K562 (cell line): ENCODE data around the gene VPS13D. TPM values are rescaled to one million over a fixed set of nuclear protein-coding genes. Genes with fewer than 3 reads are reported as not detected.
A peak's percentile ranks its signal among the peaks of the same experiment; 100 is the strongest.

Experiments
- ATAC-seq: fragments of 200-7000 bp; cut with Tn5 transposase; 3 replicates; pipeline ENCODE4 v1.9.1; 2020; ENCODE audit warnings: moderate library complexity
- BruUV-seq: library from RNA; stranded (reverse); fragments of 400-500 nt; replicated peaks from 2 replicates; lab custom pipeline; 2021; lab: Mats Ljungman, UMichigan
- CTCF ChIA-PET: fragments of 300-600 bp; formaldehyde crosslinking; extraction: SDS; loops from one replicate; lab custom pipeline; 2021; ENCODE audit warnings: low intra/inter-chr PET ratio; lab: Yijun Ruan, JAX
- POLR2A ChIA-PET: fragments of 300-600, 350-650 bp; sonication (Branson Sonifier 250); formaldehyde crosslinking; extraction: SDS; loops from one replicate; lab custom pipeline; 2021; ENCODE audit warnings: antibody characterized with exemption, inconsistent platforms; lab: Yijun Ruan, JAX
- DNase-seq, 4 experiments: peaks; one replicate each; pipeline versions ENCODE4 v3.0.0 to v3.0.0-alpha.2; 2011 to 2018; ENCODE audit warnings: low spot score in 3 of 4, mixed read lengths in 3 of 4; ENCODE audit errors: extremely low read depth in 1 of 4
- FAIRE-seq: peaks from 2 replicates; lab custom pipeline; 2011; peaks lifted over from hg19 to GRCh38; lab: Jason Lieb, UNC
- H2AFZ ChIP-seq: 2 replicates; pipeline ENCODE4 v1.6.0; 2011; ENCODE audit warnings: low read depth, low read length, control low read depth, inconsistent platforms
- H3K27ac ChIP-seq: fragments of 200-600 bp; 3 replicates; pipeline ENCODE4 v1.8.0; 2011; ENCODE audit warnings: low read depth, mild to moderate bottlenecking, control low read depth, inconsistent platforms, low read length, moderate library complexity, mixed read lengths; ENCODE audit errors: extremely low read depth
- H3K27me3 ChIP-seq, 2 experiments: fragments of 300-600 bp in 1 of 2; 2 replicates in 1 of 2; 3 replicates in 1 of 2; pipeline versions ENCODE4 v1.6.0 to v1.8.0; 2011; ENCODE audit warnings: inconsistent platforms in 2 of 2, low read length in 2 of 2, mild to moderate bottlenecking in 1 of 2, mixed read lengths in 1 of 2, moderate library complexity in 1 of 2; ENCODE audit not compliant: control insufficient read depth in 2 of 2, insufficient read depth in 2 of 2
- H3K36me3 ChIP-seq: fragments of 300-600 bp; 3 replicates; pipeline ENCODE4 v1.8.0; 2011; ENCODE audit warnings: mild to moderate bottlenecking, low read length, inconsistent platforms; ENCODE audit not compliant: control insufficient read depth, insufficient read depth
- H3K4me1 ChIP-seq, 2 experiments: fragments of 200-600 bp in 1 of 2; replicated peaks in 1 of 2; 2 replicates in 1 of 2; 3 replicates in 1 of 2; pipeline versions ENCODE4 v1.5.1 to v1.8.0; 2011; ENCODE audit warnings: inconsistent platforms in 2 of 2, low read length in 2 of 2, mild to moderate bottlenecking in 1 of 2, mixed read lengths in 1 of 2, moderate library complexity in 1 of 2; ENCODE audit not compliant: control insufficient read depth in 2 of 2, insufficient read depth in 2 of 2
- H3K4me2 ChIP-seq: 2 replicates; pipeline ENCODE4 v1.6.1; 2011; ENCODE audit warnings: low read length, control low read depth, inconsistent platforms, mixed read lengths; ENCODE audit not compliant: insufficient read depth
- H3K4me3 ChIP-seq: fragments of 200-600 bp; sonication (generic), shearing (Covaris generic); 2 replicates; pipeline ENCODE4 v1.5.1; 2016; ENCODE audit warnings: control low read depth, inconsistent platforms
- H3K79me2 ChIP-seq: fragments of 200-600 bp; 3 replicates; pipeline ENCODE4 v1.8.0; 2011; ENCODE audit warnings: low read length, inconsistent platforms; ENCODE audit not compliant: control insufficient read depth, insufficient read depth
- H3K9ac ChIP-seq, 2 experiments: 2 replicates each; pipeline versions ENCODE4 v1.6.0 to v1.6.1; 2011; ENCODE audit warnings: low read depth in 2 of 2, low read length in 2 of 2, control low read depth in 1 of 2, inconsistent platforms in 1 of 2, mild to moderate bottlenecking in 1 of 2, mixed read lengths in 1 of 2; ENCODE audit not compliant: insufficient read depth in 1 of 2
- H3K9me1 ChIP-seq: one replicate; pipeline ENCODE4 v1.6.0; 2011; ENCODE audit warnings: inconsistent platforms, mild to moderate bottlenecking, low read length, moderate library complexity; ENCODE audit not compliant: control insufficient read depth, insufficient read depth
- H3K9me3 ChIP-seq: replicated peaks from 2 replicates; pipeline ENCODE4 v1.5.1; 2011; ENCODE audit warnings: low read depth, low read length, inconsistent platforms; ENCODE audit not compliant: control insufficient read depth, insufficient read depth
- H4K20me1 ChIP-seq: replicated peaks from 2 replicates; pipeline ENCODE4 v1.6.1; 2011; ENCODE audit warnings: low read length, inconsistent platforms, mixed read lengths; ENCODE audit not compliant: control insufficient read depth, insufficient read depth
- ATF4 ChIP-seq: fragments of 450-650 bp; formaldehyde crosslinking; IDR thresholded peaks from 2 replicates; pipeline ENCODE4 v1.4.0; 2022; ENCODE audit warnings: mild to moderate bottlenecking, moderate library complexity
- CREM ChIP-seq: IDR thresholded peaks from 2 replicates; pipeline ENCODE4 v1.6.1; 2014; ENCODE audit warnings: antibody characterized with exemption, low read depth
- DACH1 ChIP-seq: fragments of 450-650 bp; IDR thresholded peaks from 2 replicates; pipeline ENCODE4 v1.6.1; 2018; ENCODE audit not compliant: partially characterized antibody
- HDAC1 ChIP-seq, 2 experiments: fragments of 450-650 bp; IDR thresholded peaks; 2 replicates each; pipeline ENCODE4 v1.6.1; 2016 to 2017; ENCODE audit warnings: inconsistent platforms in 1 of 2, mild to moderate bottlenecking in 1 of 2, moderate library complexity in 1 of 2
- HMBOX1 ChIP-seq: sonication (generic); IDR thresholded peaks from 2 replicates; pipeline ENCODE4 v1.6.1; 2016
- MAFK ChIP-seq: IDR thresholded peaks from 2 replicates; pipeline ENCODE4 v1.6.1; 2011; ENCODE audit warnings: low read length, improper control_type of control experiment
- PML ChIP-seq: IDR thresholded peaks from 2 replicates; pipeline ENCODE4 v1.6.1; 2012; ENCODE audit warnings: low read length, inconsistent platforms
- POLR2A ChIP-seq: fragments of 450-650 bp; conservative IDR thresholded peaks from 2 replicates; pipeline ENCODE4 v1.6.1; 2016
- SMC3 ChIP-seq: conservative IDR thresholded peaks from 2 replicates; pipeline ENCODE4 v1.6.1; 2011; ENCODE audit warnings: low read depth, low read length, improper control_type of control experiment; ENCODE audit not compliant: insufficient read depth
- TCF3 ChIP-seq: sonication (generic); formaldehyde crosslinking; IDR thresholded peaks from 2 replicates; pipeline ENCODE4 v1.4.0; 2020; ENCODE audit warnings: mild to moderate bottlenecking, missing genetic modification reagents
- ZBTB9 ChIP-seq: fragments of 450-650 bp; formaldehyde crosslinking; IDR thresholded peaks from 2 replicates; pipeline ENCODE4 v1.4.0; 2020; ENCODE audit warnings: mild to moderate bottlenecking, moderate library complexity
- ZFPM2 ChIP-seq: fragments of 250-450 bp; sonication (Bioruptor Pico); IDR thresholded peaks from 2 replicates; pipeline ENCODE4 v1.5.1; 2022; ENCODE audit warnings: mild to moderate bottlenecking
- ZNF431 ChIP-seq: sonication (generic); formaldehyde crosslinking; IDR thresholded peaks from 2 replicates; pipeline ENCODE4 v1.8.0; 2022; ENCODE audit warnings: mild to moderate bottlenecking, missing genetic modification reagents
- WGBS: fragments of 100-300 bp; shearing (Covaris generic); methylation state at CpG from one replicate; pipeline ENCODE4 v1.1.6; 2016; ENCODE audit warnings: low coverage, mixed read lengths; ENCODE audit not compliant: insufficient coverage; ENCODE audit errors: missing lambda C conversion rate; 5-methylcytosine and 5-hydroxymethylcytosine counted together
- in situ Hi-C: fragments of 300-500 bp; cut with MboI; formaldehyde crosslinking; loops from 4 replicates; pipeline ENCODE4 v1.15.0; 2018; ENCODE audit warnings: inconsistent platforms, mixed read lengths
- intact Hi-C: fragments of 100-400 bp; cut with micrococcal nuclease; formaldehyde crosslinking; loops from 2 replicates; pipeline ENCODE4 v1.14.2; 2022
- polyA plus RNA-seq, 8 experiments: library from polyadenylated mRNA; depleted of rRNA in 4 of 8; stranded (reverse) in 5 of 8; unstranded in 3 of 8; fragments of >200 nt; fragmentation: Nextera tagmentation in 2 of 8; fragmentation: Illumina TruSeq in 1 of 8; extraction: Ambion mirVana in 2 of 8; extraction: Trizol in 1 of 8; gene quantifications; 2 replicates each; pipeline versions ENCODE4 v1.2.1 to v1.2.3, GENCODE V29; 2011 to 2014; ENCODE audit warnings: inconsistent platforms in 1 of 8, missing spikeins in 1 of 8
- total RNA-seq, 7 experiments: library from RNA; depleted of rRNA in 6 of 7; stranded (reverse); fragments of >200 nt in 6 of 7; fragmentation: Illumina TruSeq in 2 of 7; extraction: Trizol in 2 of 7; gene quantifications; 2 replicates each; pipeline versions ENCODE4 v1.2.1 to v1.2.3, GENCODE V29; 2011 to 2021; ENCODE audit warnings: low replicate concordance in 1 of 7
- TF ChIP-seq, protein P1 (sequence below): fragments of 250-450 bp; sonication (Bioruptor Pico); IDR thresholded peaks from 2 replicates; pipeline ENCODE4 v1.4.0; 2020
- TF ChIP-seq, protein P2 (sequence below): sonication (generic); formaldehyde crosslinking; IDR thresholded peaks from 2 replicates; pipeline ENCODE4 v1.8.0; 2022; ENCODE audit warnings: mild to moderate bottlenecking, missing genetic modification reagents
- TF ChIP-seq, protein P3 (sequence below): IDR thresholded peaks from 2 replicates; pipeline ENCODE4 v1.6.1; 2012; ENCODE audit warnings: low read depth, low read length, improper control_type of control experiment, borderline replicate concordance

VPS13D gene
- total and polyA plus RNA-seq, 9 of the 15 experiments (the other 6 are each of a cell fraction or from before 2014, with no cell fraction given) = 6.1 to 51.5 (median 38.5) TPM

- peak overlapping the region; percentile 61 for H2AFZ ChIP-seq
- H3K9me3 ChIP-seq = no peaks in the 10 kb centered on the region
- H3K27me3 ChIP-seq = no peaks in the 10 kb centered on the region
- H3K9ac ChIP-seq = peak overlapping the region; percentile 67 to 85
- H3K36me3 ChIP-seq = peaks cover 35% of the 10 kb centered on the region
- in situ Hi-C loops = no loop called here
- no TSS peak for BruUV-seq
- FAIRE-seq = peak; percentile 82
- peaks cover 28 to 46% of the 10 kb centered on the region in 2 experiments for H3K4me1 ChIP-seq
- POLR2A ChIA-PET = interaction anchor here (0.6 to 4.1 kb wide), 8 partner anchors 10 to 120 kb away, joined by 3 to 38 read pairs (median 5); no protein-coding TSS in a partner anchor
- intact Hi-C loops = loop anchor here (1.0 kb wide), 1 partner anchor 17 kb away; no protein-coding TSS in a partner anchor
- peak overlapping the region; percentile 79 for H3K4me2 ChIP-seq
- H3K79me2 ChIP-seq = peaks cover 10% of the 10 kb centered on the region; the same call in 1 of the 3 replicates
- H4K20me1 ChIP-seq = no peaks in the 10 kb centered on the region
- CTCF ChIA-PET = no interaction called here
- WGBS = 2% methylated on average over 11 of the region's 11 CpGs
- H3K9me1 ChIP-seq = peaks cover 3% of the 10 kb centered on the region
- peak overlapping the region; percentile 87 for H3K27ac ChIP-seq
- no peak overlapping the region for H3K4me3 ChIP-seq
- peak; percentile 74 to 87 (median 82) for DNase-seq
- ATAC-seq = peak; percentile 86
- TF ChIP-seq, protein P1, sequence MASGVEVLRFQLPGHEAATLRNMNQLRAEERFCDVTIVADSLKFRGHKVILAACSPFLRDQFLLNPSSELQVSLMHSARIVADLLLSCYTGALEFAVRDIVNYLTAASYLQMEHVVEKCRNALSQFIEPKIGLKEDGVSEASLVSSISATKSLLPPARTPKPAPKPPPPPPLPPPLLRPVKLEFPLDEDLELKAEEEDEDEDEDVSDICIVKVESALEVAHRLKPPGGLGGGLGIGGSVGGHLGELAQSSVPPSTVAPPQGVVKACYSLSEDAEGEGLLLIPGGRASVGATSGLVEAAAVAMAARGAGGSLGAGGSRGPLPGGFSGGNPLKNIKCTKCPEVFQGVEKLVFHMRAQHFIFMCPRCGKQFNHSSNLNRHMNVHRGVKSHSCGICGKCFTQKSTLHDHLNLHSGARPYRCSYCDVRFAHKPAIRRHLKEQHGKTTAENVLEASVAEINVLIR = peak; percentile 41; the same call in 1 of the 2 replicates
- peak; percentile 3; the same call in 1 of the 2 replicates for TF ChIP-seq PML
- TF ChIP-seq TCF3 = 0 out of 2 replicates have a peak, but pooled peaks have one; percentile 16
- TF ChIP-seq ZBTB9 (CRISPR knock-in tag) = no peak
- TF ChIP-seq CREM = peak; percentile 76
- TF ChIP-seq, protein P2, sequence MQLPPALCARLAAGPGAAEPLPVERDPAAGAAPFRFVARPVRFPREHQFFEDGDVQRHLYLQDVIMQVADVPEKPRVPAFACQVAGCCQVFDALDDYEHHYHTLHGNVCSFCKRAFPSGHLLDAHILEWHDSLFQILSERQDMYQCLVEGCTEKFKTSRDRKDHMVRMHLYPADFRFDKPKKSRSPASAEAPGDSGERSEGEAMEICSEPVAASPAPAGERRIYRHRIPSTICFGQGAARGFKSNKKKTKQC = no peak
- TF ChIP-seq ZFPM2 (CRISPR knock-in tag) = no peak
- TF ChIP-seq HDAC1 (IDR thresholded peaks at IDR 0.05) = peak in 1 of 2 experiments; percentile 57; a peak in 2 of 4 replicates
- 0 out of 2 replicates have a peak, but pooled peaks have one; percentile 27 for TF ChIP-seq ATF4 (CRISPR knock-in tag)
- TF ChIP-seq HMBOX1 = peak; percentile 42; the same call in 1 of the 2 replicates
- TF ChIP-seq MAFK = peak; percentile 22; the same call in 1 of the 2 replicates
- TF ChIP-seq, protein P3, sequence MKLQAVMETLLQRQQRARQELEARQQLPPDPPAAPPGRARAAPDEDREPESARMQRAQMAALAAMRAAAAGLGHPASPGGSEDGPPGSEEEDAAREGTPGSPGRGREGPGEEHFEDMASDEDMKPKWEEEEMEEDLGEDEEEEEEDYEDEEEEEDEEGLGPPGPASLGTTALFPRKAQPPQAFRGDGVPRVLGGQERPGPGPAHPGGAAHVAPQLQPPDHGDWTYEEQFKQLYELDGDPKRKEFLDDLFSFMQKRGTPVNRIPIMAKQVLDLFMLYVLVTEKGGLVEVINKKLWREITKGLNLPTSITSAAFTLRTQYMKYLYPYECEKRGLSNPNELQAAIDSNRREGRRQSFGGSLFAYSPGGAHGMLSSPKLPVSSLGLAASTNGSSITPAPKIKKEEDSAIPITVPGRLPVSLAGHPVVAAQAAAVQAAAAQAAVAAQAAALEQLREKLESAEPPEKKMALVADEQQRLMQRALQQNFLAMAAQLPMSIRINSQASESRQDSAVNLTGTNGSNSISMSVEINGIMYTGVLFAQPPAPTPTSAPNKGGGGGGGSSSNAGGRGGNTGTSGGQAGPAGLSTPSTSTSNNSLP = peak; percentile 61; the same call in 1 of the 2 replicates
- TF ChIP-seq DACH1 = peak; percentile 63
- TF ChIP-seq ZNF431 = no peak
- TF ChIP-seq POLR2A = 0 out of 2 replicates have a peak, but pooled peaks have one; percentile 46
- TF ChIP-seq SMC3 = 0 out of 2 replicates have a peak, but pooled peaks have one; percentile 4
Observed at GRCh38 chr1:12495725-12496124, 265.9 kb downstream of the VPS13D start.
